HG03196 (cell line): ENCODE results near the gene TCL1B.

Source experiments
- ATAC-seq: cut with Tn5 transposase; IDR thresholded peaks from one replicate; pipeline ENCODE4 v1.9.1; 2021; ENCODE audit not compliant: unreplicated experiment

TCL1B gene

DNA sequence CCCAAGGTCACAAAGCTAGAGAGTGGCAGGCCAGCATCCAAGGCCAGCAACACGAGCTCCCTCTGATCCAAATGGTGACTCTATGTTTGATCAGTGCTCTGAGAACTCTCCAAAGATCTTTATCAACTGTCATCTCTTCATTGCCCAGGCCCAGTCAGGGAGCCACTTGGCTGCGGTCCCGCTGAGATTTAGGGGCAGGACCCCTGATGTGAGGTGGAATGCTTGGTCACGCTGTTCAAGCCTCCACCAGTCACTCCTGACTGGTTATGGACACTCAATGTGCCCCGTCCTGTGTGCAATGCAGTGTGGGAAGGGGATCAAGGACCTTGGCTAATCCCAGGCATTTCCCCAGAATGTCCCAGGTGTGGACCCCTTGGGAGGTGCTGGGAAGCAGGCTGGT is 19.8 kb upstream of the TCL1B start:
- ATAC-seq: no peak

DNA sequence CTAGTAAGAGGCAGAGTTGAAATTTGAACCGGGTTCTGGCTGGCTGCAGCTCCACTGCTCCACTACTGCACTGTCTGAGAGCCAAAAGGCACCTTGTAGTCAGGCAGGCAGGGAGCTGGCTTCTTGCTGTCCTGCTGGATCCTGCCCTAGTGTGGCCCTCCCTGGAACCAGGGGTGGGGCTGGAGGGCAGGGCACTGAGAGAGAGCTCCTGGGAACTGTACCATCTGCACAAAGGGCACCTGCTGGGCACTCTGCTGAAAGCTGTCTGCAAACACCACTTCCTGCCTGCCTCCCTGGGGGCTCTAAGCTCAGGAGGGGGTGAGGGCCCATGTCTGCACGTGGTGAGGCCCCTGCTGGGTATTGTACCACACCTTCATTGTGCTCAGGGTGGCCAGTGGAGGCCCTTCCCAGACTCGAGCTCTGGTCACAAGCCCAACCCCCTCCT is 19.0 kb upstream of the TCL1B start:
- peak; percentile 43 for ATAC-seq

DNA sequence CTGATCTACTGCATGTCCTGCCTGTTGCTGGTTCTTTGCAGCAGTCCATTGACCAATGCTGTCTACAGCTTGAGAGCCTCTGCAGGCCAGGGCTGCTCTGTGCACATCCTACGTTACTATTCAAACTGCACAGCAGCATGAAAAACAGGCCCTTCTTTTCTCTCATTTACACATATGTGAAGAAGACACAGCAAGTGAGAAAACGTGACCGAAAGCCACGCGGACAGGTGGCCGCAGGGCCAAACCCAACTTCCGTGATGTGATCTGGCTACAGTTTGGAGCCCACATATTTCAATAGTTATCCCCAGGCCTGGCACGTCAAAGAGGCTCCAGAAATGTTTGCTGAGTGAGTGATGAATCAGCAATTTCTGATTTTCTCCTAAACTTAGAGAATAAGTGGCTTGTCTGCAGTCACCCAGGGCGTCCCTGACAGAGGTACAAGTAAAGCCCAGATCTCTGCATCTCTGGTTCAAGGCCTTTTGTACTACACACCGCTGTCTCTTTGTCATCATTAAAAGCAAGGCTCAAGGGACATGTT is 17.9 kb upstream of the TCL1B start:
- ATAC-seq: no peak

DNA sequence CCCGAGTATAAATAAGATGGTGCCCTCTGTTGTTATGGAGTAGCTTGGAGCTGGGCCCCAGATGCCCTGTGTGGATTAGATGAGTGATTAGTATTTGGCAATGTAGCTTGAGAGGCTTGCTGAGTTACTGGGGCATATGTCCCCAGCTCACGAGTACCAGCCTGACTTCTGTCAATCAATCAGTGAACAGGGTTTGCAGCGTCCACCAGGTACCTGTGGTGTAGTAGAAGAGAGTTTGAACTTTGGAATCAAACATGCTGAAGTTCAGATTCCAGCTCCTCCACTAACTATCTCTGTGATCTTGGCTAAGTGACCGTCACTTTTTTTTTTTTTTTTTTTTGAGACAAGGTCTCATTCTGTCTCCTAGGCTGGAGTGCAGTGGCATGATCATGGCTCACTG is 11.6 kb upstream of the TCL1B start:
- ATAC-seq: no peak

GRCh38 chr14:95675486-95675885 is 10.7 kb upstream of the TCL1B start:
- no peak for ATAC-seq

- no peak for ATAC-seq
These were observed 8.9 kb upstream of the TCL1B start for GRCh38 chr14:95677179-95677835.

- ATAC-seq: no peak
These were observed 6.9 kb upstream of the TCL1B start for GRCh38 chr14:95679148-95679815.

DNA sequence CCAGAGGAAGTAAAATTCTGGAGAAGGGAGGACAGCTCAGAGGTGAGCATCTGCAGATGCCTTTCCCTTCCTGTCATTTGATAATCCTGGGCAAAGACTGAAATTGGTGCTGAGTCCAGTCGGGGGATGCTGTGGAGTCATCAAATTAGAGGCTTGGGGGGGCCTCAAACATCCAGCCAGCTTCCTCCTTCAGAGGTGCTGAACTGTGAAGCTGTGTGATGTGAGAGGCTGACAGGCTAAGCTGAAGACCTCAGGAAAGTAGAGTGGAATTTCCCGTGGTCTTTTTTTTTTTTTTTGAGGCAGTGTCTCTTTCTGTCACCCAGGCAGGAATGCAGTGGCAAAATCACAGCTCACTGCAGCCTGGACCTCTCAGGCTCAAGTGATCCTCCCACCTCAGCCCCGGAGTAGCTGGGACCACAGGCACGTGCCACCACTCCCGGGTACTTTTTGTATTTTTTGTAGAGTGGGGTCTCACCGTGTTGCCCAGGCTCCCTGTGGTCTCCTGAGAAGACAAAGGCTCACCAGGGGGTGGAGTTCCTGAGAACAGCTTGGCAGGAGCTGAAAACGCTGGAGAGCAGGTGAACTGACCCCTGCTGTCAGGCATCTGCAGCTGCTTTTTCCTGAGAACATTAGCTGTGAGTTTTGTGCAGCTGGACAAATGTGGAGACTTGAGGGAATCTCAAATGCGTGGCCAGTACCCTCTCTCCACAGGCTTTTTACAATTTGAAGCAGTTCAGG is 6.1 kb upstream of the TCL1B start:
- ATAC-seq: no peak

DNA sequence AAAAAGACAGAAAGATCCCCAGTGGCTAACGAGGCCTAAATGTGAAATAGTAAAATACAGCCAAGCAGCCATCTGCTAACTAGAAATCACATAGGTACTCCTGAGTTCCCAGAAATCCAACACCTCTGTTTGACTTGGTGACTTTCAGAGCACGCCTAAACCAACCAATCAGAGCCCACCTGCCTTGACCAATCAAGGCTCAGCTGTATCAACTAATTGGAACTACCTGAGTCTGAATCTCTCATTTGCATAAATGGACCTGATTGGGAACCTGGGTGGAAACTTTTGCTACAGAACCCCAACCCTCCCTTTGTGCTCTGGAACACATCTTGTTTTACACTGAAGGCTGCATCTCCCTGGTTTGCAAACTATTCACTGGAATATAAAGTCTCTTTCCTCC is 5.1 kb upstream of the TCL1B start:
- no peak for ATAC-seq

GRCh38 chr14:95683793-95684192 is 2.4 kb upstream of the TCL1B start:
- no peak for ATAC-seq

GRCh38 chr14:95686935-95687334 is 709 bp downstream of the TCL1B start:
- ATAC-seq: no peak

GRCh38 chr14:95689441-95689840 is 3.2 kb downstream of the TCL1B start:
- ATAC-seq: no peak

DNA sequence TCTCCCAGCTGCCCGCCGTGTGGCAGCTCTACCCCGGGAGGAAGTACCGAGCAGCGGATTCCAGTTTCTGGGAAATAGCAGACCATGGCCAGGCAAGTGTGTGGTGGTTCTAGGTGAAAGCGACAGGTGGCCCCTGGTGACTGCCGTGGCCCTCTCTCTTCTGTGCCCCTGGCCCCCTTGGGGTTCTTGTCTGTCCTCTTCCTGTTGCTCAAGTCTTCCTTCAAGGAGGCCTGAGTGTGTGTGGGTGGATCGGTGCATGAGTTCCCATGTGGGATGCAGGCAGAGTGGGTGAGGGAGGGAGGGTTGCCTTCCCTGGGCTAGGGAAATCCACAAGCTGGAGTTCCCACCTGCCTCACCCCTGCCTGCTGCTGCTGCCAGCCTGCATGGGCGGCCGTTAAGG is 4.6 kb downstream of the TCL1B start:
- no peak for ATAC-seq

GRCh38 chr14:95691591-95691990 is 5.4 kb downstream of the TCL1B start:
- no peak for ATAC-seq

DNA sequence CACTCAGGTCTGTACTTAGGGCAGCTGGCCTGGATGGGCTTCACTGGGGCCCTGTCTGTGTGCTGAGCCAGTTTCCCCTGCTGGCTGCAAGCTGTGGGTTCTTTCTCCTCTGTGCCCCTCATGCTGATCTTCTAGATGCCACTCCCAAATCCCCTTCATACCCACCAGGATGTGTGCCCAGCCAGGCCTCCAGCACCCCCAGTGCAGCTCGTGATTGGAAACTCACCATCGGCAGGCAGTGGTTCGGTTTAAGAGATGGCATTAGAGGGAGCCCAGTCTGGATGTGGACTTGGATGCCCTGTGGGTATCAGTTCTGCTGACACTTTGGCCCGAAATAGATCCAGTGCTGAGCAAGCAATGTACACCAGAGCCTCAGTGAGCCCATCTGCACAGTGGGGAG is 5.9 kb downstream of the TCL1B start:
- no peak for ATAC-seq

GRCh38 chr14:95695051-95695450 is 8.8 kb downstream of the TCL1B start:
- no peak for ATAC-seq

DNA sequence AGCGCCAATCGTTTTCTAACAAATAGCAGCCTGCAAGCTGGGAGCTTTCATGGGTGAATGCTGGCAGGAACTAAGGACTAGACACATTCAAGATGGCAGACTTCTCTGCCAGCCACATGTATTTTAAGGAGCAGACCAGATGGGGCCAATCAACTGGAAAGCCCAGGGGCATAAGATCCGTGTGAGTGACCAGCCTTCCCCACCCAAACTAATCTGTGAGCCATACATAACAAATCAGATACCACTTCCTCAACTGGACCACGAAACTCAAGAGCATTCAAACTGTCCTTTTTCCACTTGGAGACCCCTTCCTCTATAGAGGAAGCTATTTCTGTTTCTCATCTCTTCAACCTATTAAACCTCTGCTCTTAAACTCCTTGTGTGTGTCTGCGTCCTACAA is 9.7 kb downstream of the TCL1B start:
- ATAC-seq: no peak

DNA sequence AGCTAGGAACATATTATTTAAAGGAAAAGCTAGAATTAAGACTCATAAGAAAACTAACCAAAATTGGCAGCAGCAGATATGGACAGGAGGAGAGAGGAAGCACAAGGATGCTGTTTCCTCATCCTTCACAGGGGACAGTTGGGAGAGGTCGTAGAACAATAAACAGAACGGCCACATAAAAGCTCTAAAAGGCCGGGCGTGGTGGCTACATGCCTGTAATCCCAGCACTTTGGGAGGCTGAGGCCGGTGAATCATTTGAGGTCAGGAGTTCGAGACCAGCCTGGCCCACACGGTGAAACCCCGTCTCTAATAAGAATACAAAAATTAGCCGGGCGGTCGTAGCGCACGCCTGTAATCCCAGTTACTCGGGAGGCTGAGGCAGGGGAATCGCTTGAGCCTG is 10.5 kb downstream of the TCL1B start:
- ATAC-seq: no peak

GRCh38 chr14:95697764-95698163 is 11.5 kb downstream of the TCL1B start:
- ATAC-seq: peak; percentile 49

GRCh38 chr14:95698287-95698686 is 12.1 kb downstream of the TCL1B start:
- ATAC-seq: no peak

GRCh38 chr14:95699412-95699811 is 13.2 kb downstream of the TCL1B start:
- no peak for ATAC-seq
